Measurements from ENCODE around the gene PROB1.

GRCh38 chr5:139354186-139354585, 40.7 kb downstream of the PROB1 start:
- TF ChIP-seq CTCF (optimal IDR thresholded peaks at IDR 0.05 in 1 of 3, IDR thresholded peaks at IDR 0.05 in 1 of 3, conservative IDR thresholded peaks at IDR 0.05 in 1 of 3; ENCODE audit: extremely low read depth in 1 of 3, insufficient read depth in 2 of 3, low read length in 3 of 3), result no peak
- no peak for TF ChIP-seq EZH2 (IDR thresholded peaks at IDR 0.05; ENCODE audit: low read length)
